ENCODE measurements around the gene GAPVD1.

Gene GAPVD1

DNA sequence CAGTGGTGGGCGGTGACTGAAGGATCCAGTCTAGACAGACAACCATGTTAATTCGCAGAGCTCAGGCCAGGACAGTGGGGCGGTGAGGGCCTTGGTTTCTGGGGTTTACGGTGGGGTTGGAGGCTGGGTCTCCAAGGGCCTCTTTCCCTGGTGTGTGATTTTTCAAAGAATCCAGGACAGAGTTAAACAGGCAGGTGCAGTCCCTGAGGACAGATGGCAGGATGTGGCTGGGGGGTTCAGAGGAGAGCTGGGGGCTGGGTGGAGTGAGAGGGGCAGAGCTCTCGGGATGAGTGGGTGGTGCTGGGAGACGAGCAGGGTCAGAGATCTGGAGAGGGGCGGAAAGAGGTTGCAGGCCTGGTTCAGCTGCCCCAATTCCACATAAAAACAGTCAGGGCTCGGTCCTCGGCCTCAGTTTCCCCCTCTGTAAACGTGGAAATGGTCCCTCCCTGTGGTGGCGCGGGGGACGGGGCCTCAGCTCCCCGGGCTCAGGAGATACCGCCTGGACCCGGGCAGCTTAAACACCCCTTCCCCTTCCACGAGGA, 145.9 kb downstream of the GAPVD1 start:
- ATAC-seq: no peak
- no peak for DNase-seq

DNA sequence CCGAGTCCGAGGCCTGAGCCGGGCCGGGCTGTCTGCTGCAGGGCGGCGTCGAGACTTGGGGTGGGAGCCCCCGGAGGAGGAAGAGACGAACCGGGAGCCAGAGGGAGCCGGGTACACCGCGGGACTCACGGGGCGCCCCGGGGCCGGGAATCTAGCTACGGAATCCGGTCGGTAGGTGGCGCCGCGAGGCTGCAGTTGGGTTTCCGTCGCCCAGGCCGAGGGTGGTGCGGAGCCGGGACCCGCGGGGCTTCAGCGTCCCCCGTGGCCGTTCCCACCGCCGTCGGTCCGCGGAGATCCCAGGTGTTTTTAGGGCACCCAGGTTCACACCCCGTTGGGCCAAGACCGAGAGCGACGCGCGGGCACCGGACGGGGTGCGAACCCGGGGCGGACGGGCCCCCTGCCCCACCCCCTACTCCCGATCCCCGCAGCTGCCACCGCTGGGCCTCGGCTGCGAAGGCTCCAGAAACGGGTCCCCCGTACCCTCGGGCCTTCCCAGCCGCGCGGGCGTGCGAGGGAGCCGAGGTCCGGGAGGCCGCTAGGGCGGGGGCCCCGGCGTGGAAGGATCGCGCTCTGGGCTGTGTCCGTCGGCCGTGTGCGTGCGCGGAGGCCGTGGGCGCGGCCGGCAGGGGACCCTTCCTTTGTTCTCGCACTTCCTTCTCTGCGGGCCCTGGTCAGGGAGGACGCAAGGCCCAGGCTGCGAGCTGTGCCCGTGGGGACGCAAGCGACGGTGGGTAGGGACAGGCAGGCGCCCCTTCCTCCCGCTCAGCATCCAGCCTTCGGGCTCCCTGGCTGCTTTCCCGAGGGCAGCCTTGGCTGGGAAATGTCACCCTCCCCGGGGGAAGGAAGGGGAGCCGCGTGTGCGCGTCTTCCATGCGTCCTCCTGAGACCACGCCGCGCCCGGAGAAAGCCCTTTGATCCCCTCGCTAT, 146.6 kb downstream of the GAPVD1 start:
- ATAC-seq: peak; percentile 84

DNA sequence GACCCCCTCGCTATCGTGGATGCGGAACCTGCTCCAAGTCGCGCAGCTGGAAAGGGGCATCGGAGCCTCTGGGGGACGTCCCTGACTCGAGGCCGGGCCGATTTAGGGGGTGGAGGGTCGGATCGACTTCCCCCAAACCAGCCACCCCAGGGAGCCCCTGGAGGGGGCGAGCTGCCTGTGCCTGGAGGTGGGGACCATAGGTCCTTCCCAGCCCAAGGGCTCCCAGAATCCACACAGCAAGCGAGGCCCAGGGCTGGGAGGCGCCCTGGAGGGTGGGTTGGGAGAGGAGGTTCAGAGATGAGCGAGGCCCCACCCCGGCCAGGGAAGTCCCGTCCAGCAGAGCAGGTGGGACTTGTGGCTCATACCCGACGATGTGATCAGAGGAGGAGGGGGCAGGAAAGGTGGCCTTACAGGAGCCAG, 147.6 kb downstream of the GAPVD1 start:
- no peak for DNase-seq
- no peak for ATAC-seq

More for the DNA sequence above, 146.6 kb downstream of the GAPVD1 start:
- DNase-seq: peak; percentile 90

DNA sequence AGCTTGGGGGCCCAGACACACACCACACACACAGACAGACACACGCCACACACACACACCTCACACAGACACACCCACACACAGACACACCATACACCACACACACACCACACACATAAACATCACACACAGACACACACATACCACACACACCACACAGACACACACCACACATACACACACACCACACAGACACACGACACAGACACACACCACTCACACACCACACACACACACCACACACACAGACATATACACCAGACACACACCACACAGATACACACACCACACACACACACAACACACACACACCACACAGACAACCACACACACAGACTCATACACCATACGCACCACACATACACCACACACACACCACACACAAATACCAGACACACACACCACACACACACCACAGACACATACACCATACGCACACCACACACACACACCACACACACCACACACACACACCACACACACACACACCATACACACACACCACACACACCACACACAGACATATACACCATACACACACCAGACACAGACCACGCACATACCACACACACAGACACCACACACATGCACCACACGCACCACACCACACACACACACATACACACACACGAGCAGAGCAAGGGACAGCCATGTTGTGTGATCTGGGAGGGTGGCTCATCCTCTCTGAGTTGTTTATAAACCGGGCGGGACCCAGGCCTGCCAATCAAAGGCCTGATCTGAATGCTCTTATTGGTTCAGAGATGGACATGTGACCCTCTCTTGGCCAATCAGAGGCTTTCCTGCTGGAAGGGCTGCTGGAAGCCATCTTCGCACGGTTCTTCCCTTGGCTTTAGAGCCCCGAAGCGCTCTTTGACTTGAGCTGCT, 148.3 kb downstream of the GAPVD1 start:
- ATAC-seq: peak; percentile 53
- peak; percentile 53 for DNase-seq

DNA sequence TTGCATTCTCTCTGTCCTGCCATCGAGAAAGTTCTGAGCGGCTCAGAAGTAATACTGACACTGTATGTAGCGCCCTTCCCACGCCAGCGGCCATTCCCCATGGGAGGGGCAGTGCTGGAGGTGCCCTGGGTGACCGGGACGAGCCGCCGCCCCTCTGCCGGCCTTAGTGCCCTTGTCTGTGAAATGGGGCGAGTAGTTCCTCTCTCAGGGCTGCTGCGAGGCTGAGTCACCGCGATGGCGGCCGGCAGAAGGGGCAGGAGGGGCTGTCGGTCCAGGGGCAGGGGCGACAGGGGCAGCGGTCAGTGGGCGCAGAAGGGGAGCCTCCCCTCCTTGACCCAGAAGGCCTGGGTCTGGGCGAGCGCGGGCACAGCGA, 148.9 kb downstream of the GAPVD1 start:
- DNase-seq: no peak

DNA sequence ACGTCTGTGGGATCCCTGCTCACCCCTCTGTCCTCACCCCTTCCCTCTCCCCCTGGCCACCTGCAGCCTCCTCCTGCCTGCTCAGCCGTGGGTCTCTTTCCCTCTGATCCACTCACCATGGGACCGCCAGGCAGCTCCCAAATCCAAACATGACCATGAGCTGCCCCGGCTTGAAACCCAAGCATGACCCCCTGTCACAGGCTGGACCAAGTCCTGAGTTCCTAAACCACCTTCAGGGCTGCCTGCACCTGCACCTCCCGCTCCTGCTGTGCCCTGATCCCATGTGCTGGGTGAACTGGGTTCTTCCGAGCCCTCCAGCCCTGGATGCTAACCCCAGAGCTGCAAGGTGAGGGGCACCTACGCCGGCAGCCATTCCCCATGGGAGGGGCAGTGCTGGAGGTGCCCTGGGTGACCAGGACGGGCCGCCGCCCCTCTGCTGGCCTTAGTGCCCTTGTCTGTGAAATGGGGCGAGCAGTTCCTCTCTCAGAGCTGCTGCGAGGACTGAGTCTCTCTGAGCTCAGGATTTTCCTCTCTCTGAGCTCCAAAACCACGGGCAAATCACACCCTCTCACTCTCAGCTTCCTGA, 149.6 kb downstream of the GAPVD1 start:
- no peak for DNase-seq
- no peak for ATAC-seq

More for the DNA sequence above, 148.9 kb downstream of the GAPVD1 start:
- ATAC-seq: no peak

DNA sequence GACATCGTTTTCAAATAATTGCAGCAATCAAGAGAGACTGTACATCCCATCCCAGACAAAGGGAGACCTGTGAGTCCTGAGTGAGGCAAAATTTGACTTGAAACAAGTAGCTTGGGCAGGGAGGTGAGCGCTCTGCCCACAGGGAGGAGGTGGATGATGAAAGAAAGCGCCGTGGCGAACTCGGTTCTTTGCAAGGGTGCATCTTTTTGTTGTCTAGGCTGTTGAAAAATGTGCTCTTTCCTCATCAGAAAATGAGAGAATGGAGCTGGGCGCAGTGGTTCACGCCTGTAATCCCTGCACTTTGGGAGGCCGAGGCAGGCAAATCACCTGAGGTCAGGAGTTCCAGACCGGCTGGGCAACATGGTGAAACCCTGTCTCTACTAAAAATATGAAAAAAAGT, 150.5 kb downstream of the GAPVD1 start:
- DNase-seq (no peak), ATAC-seq (no peak)

DNA sequence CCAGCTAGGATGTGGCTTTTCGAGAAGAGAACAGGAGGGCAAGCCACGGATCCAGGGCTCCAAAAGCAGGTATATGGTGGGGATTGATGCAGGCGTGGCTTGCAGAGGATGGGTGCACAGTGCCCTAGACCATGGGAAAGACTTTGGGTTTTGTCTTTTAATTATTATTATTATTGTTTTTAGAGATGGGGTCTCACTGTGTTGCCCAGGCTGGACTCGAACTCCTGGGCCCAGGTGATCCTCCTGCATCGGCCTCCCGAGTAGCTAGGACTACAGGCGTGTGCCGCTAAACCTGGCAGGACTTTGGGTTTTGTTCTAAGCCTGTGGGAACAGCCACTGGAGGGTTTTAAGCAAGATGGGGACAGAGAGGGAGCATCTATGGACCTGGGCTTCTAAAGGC, 152.0 kb downstream of the GAPVD1 start:
- ATAC-seq: no peak
- DNase-seq: no peak

DNA sequence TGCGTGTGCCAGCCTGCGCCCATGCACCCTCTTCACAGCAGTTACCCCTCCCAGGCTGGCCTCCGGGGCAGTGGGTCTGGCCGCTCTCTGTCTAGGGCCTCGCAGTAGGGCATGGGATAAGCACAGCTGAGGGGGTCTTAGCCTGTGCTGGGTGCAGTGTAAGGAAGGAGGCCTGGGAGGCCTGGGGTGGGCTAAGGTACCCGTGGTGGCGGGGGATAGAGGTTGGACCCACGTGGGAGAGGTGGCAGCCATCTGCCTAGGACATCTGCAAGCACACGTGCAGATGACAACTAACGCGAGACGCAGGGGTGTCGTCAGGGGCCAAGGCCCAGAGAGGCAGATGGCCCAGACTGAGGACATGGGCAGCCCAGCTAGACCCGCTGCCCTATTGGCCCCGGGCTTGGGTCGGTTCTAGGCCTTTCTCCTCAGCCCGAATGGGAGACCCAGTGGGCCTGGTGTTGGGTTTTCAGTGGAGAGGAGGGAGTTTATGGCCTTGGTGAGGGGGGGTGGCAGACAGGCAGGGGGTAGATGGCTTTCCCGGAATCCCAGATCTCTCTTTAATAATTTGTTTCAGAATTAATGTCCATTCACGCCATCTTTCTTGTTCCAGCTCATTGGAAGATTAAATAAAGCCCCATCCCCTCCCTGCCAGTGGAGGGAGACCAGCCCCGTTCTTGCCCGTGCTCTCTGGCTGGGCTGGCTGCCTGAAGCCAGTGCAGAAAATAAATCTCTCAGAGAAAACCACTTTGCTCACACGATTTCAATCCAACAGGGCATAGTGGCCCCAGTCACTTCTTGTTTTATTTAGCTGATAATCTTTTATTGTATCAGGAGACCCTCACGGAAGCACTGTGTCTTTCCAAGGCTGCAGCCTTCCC, 154.2 kb downstream of the GAPVD1 start:
- DNase-seq: no peak

DNA sequence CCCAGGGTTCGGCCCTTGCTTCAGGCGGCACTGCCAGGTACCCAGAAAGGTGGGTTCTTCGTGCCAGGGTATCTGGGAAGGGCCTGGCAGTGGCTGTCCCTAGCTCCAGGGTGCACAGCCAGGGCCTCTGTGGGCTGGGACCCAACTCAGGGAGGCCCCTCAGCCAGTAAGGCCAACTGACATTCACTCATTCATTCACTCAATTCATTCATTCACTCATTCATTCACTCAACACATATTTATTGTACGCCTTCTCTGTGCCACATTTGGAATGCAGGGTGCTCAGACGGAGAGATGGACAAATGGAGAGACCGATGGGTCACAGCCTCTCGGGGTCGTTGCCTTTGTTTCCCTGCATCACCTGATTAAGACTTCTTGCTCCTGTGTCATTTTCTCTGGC, 154.9 kb downstream of the GAPVD1 start:
- ATAC-seq (no peak), DNase-seq (no peak)

More for the DNA sequence above, 154.2 kb downstream of the GAPVD1 start:
- ATAC-seq: no peak
